Omental fat pad (tissue), 4 donors: ENCODE data around the gene MTG1. TPM values are rescaled to one million over a fixed set of nuclear protein-coding genes. Genes with fewer than 3 reads are reported as not detected.
"Not testable (repeated sequence)": the region's sequence is repeated elsewhere in the genome, so short reads cannot be mapped to it uniquely, and the experiment has no call there.

Source experiments
- ATAC-seq: fragments of 150-250 bp; one replicate; pipeline ENCODE4 v1.9.1; 2016; ENCODE audit warnings: mild to moderate bottlenecking, moderate library complexity; ENCODE audit not compliant: low FRiP score
- DNase-seq: peaks from one replicate; pipeline ENCODE4 v3.0.0-alpha.2; 2019; ENCODE audit warnings: low spot score
- small RNA-seq: library from RNA; depleted of rRNA; stranded (forward); fragments of <200 nt; gene quantifications from one replicate; pipeline ENCODE3, GENCODE V24; 2016
- total RNA-seq, 4 donors: library from RNA; depleted of rRNA; stranded (reverse); fragments of >200 nt; gene quantifications; one replicate each; pipeline ENCODE4 v1.1.0, GENCODE V29; 2016
- TF ChIP-seq, protein P1 (sequence below), 3 donors: fragments of 450-650 bp; IDR thresholded peaks; one replicate each; pipeline ENCODE4 v1.5.1; 2016 to 2017; ENCODE audit warnings: antibody characterized with exemption in 3 of 3, mild to moderate bottlenecking in 3 of 3, moderate library complexity in 2 of 3

Gene MTG1
- total RNA-seq, 4 donors from 2014 or later, result 14.6 to 30.9 (median 21.3) TPM

DNA sequence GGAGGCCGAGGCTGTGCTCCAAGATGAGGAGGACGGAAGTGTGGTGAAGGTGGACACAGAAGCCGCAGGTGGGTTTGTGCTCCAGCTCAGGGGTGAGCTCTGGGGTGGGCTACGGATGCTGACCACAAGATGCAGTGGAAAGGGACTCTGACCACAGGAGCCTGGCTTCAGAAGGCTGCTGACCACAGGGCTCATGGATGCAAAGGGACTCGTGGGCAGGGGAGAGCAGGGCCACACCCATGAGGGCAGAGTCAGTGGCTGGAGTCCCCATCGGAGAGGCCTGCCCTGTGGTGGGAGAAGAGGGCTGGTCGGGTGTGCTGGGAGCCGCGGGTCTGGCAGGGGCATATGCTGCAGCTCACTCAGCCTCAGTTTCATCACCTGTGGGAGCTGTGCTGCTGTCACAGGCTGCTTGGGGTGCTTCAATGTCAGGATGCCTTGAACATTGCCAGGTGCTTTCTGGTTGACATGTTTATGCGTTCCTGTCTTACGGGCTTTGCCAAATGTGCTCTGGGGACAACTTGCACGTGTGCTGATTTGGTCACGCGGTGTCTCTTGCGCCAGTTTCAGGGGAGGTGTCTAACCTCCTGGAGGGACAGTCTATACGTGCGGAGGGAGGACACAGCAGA is 73.4 kb downstream of the MTG1 start:
- TF ChIP-seq, protein P1, sequence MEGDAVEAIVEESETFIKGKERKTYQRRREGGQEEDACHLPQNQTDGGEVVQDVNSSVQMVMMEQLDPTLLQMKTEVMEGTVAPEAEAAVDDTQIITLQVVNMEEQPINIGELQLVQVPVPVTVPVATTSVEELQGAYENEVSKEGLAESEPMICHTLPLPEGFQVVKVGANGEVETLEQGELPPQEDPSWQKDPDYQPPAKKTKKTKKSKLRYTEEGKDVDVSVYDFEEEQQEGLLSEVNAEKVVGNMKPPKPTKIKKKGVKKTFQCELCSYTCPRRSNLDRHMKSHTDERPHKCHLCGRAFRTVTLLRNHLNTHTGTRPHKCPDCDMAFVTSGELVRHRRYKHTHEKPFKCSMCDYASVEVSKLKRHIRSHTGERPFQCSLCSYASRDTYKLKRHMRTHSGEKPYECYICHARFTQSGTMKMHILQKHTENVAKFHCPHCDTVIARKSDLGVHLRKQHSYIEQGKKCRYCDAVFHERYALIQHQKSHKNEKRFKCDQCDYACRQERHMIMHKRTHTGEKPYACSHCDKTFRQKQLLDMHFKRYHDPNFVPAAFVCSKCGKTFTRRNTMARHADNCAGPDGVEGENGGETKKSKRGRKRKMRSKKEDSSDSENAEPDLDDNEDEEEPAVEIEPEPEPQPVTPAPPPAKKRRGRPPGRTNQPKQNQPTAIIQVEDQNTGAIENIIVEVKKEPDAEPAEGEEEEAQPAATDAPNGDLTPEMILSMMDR (IDR thresholded peaks at IDR 0.05), result no peak
- no peak for DNase-seq
- ATAC-seq, result no peak

GRCh38 chr10:133469205-133469604 is 75.2 kb downstream of the MTG1 start:
- ATAC-seq, DNase-seq: not testable (repeated sequence)

DNA sequence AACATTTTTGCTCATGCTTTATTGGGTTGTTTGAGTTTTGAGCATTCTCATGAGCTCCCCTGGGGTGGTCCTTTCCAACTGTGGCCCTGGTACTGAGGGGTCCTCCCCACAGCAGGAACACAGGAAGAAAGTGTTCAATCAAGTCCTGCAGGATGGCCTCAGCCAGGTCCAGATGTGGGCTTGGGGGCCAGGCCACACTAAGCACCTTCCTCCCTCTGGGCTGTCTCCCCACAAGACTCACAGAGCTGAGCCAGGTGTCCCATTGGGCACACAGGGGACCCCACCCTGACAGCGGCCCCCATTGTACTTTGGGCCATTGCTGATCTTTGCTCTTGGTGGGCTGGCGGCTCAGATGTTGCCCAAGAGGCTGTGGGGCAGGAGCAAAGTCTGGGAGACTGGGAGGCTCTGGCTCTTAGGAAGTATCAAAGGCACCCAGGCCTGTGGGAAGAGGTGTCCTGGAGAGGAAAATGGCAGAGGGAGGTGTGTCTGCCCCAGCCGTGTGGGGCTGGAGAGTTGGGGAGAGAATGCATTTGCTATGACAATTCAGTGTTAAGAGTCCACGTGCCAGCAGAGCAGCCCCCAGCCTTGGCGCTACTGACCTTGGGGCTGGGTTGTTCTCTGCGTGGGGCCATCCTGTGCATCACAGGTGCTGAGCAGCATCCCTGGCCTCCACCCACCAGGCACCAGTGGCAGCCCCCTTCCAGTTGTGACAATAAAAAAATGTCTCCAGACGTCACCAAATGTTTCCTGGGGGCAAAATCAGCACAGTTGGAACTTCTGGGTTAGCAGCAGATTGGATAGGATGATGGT is 77.5 kb downstream of the MTG1 start:
- TF ChIP-seq, protein P1 (IDR thresholded peaks at IDR 0.05), result no peak
- no peak for ATAC-seq

More for the DNA sequence above, 77.5 kb downstream of the MTG1 start:
- DNase-seq, result no peak

Small RNA genes within 50 kb of the gene (small RNA-seq; reads per million reads assigned to genes)
- gene AL360181.4, result not detected
- gene BANF1P2, result not detected
- gene MIR3944, result not detected

Other genes starting within 250 kb of the MTG1 start
- gene KNDC1, start 233.9 kb upstream of the MTG1 start, total RNA-seq, result 1 to 10 TPM in 3 of 4 donors, under 1 TPM in 1; 0.16 to 7.7 (median 1.7) TPM
- gene UTF1, start 163.9 kb upstream of the MTG1 start, total RNA-seq, result not detected
- gene VENTX, start 156.3 kb upstream of the MTG1 start, total RNA-seq, result 1 to 10 TPM in 2 of 4 donors, under 1 TPM in 2; 0.32 to 6.0 (median 2.4) TPM
- 10 to 100 TPM in 2 of 4 donors, 1 to 10 TPM in 2; 3.9 to 53.9 (median 8.4) TPM for gene ADAM8, start 117.3 kb upstream of the MTG1 start, total RNA-seq
- gene TUBGCP2, start 85.3 kb upstream of the MTG1 start, total RNA-seq, result 10 to 100 TPM; 29.0 to 44.5 (median 36.3) TPM
- gene ZNF511, start 85.2 kb upstream of the MTG1 start, total RNA-seq, result 10 to 100 TPM; 19.3 to 40.2 (median 23.3) TPM
- gene CALY, start 57.3 kb upstream of the MTG1 start, total RNA-seq, result not detected
- 1 to 10 TPM in 1 of 4 donors, not detected in 3; 3.3 TPM for gene PRAP1, start 46.8 kb upstream of the MTG1 start, total RNA-seq
- gene FUOM, start 36.1 kb upstream of the MTG1 start, total RNA-seq, result 10 to 100 TPM; 20.6 to 34.3 (median 24.1) TPM
- 100 to 1,000 TPM in 3 of 4 donors, 10 to 100 TPM in 1; 96.0 to 197 (median 138) TPM for gene ECHS1, start 20.8 kb upstream of the MTG1 start, total RNA-seq
- gene PAOX, start 14.9 kb upstream of the MTG1 start, total RNA-seq, result 1 to 10 TPM; 3.8 to 7.7 (median 6.1) TPM
- not detected for gene SPRN, start 30.5 kb downstream of the MTG1 start, total RNA-seq
- gene SCART1, start 59.8 kb downstream of the MTG1 start, total RNA-seq, result 1 to 10 TPM; 1.3 to 5.2 (median 2.0) TPM
- 1 to 10 TPM in 2 of 4 donors, under 1 TPM in 2; 0.31 to 2.3 (median 1.3) TPM for gene CYP2E1, start 133.2 kb downstream of the MTG1 start, total RNA-seq
- 10 to 100 TPM in 1 of 4 donors, under 1 TPM in 1, not detected in 2; 0.60 to 10.2 TPM for gene SYCE1, start 171.4 kb downstream of the MTG1 start, total RNA-seq
- not detected for gene FRG2B, start 232.6 kb downstream of the MTG1 start, total RNA-seq